Measurements from ENCODE around the gene RALGAPA2. TPM values are rescaled to one million over a fixed set of nuclear protein-coding genes. Genes with fewer than 3 reads are reported as not detected.

Gene RALGAPA2
- total RNA-seq, 1 experiment from 2014 or later, result 10.8 TPM

DNA sequence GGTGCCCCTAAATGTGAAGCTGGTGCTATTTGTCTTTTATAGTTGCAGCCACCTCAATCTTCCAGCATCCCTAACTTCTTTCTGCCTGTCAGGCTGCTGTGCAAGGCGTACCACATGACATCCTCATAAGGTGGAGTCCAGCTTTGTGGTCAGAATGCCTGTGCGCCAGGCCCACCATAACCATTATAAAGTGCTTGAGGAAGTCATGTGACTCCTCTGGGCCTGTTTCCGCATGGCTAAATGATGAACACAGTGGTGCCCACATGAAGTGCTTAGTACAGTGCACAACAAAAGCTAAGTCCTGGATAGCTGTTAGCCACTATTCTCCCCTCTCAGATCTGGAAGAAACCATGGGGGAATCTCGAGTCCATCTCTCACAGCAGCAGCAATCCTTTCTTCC lies 268.9 kb downstream of the RALGAPA2 start:
- Histone ChIP-seq H3K27me3 (ENCODE audit: insufficient read depth, low read length) (no peaks in the 10 kb centered on the region), H3K4me1 (ENCODE audit: control insufficient read depth in 1 of 2, insufficient read depth in 2 of 2, low read length in 2 of 2) (no peaks in the 10 kb centered on the region), H3K9me2 (ENCODE audit: insufficient read depth) (no peaks in the 10 kb centered on the region), H3K4me3 (replicated peaks in 1 of 2; ENCODE audit: low read depth in 1 of 2, low read length in 2 of 2) (no peak overlapping the region), H3K27ac (ENCODE audit: low read depth, low read length) (no peak overlapping the region), H3K4me2 (ENCODE audit: low read length) (no peak overlapping the region), H3K9ac (ENCODE audit: low read length) (no peak overlapping the region), H2AFZ (ENCODE audit: low read depth, low read length, poor library complexity, severe bottlenecking) (no peak overlapping the region), H3K9me3 (ENCODE audit: control insufficient read depth in 1 of 2, insufficient read depth in 1 of 2, low read depth in 1 of 2, low read length in 2 of 2) (no peaks in the 10 kb centered on the region), H3K36me3 (ENCODE audit: control insufficient read depth in 1 of 2, insufficient read depth in 2 of 2, low read length in 2 of 2) (no peaks in the 10 kb centered on the region), H4K20me1 (ENCODE audit: insufficient read depth) (no peaks in the 10 kb centered on the region), H3K79me2 (ENCODE audit: insufficient read depth, low read length) (no peaks in the 10 kb centered on the region)
- BruUV-seq (replicated peaks), result no TSS peak
- ChIA-PET CTCF (no interaction called here), POLR2A (no interaction called here), RAD21 (ENCODE audit: low non-redundant PET in 1 of 2, low total read pairs in 2 of 2, uncharacterized antibody in 2 of 2, unreplicated experiment in 2 of 2) (no interaction called here)
- DNase-seq (ENCODE audit: low read depth, low spot score) (no peak), ATAC-seq (no peak)
- TF ChIP-seq JUND (IDR thresholded peaks at IDR 0.05), result no peak
- no peak for TF ChIP-seq ELF1 (IDR thresholded peaks at IDR 0.05; ENCODE audit: borderline replicate concordance, low read depth)
- TF ChIP-seq RAD21 (IDR thresholded peaks at IDR 0.05; ENCODE audit: low read depth), result no peak
- TF ChIP-seq EZH2 (IDR thresholded peaks at IDR 0.05), result no peak
- no peak for TF ChIP-seq SP1 (IDR thresholded peaks at IDR 0.05; ENCODE audit: low read depth)
- TF ChIP-seq ZBTB33 (IDR thresholded peaks at IDR 0.05; ENCODE audit: extremely low read depth, insufficient replicate concordance, low read length), result no peak
- TF ChIP-seq ZNF274 (IDR thresholded peaks at IDR 0.05; ENCODE audit: low read depth, low read length), result no peak
- TF ChIP-seq TCF7L2 (IDR thresholded peaks at IDR 0.05; ENCODE audit: borderline replicate concordance, extremely low read depth, insufficient read depth, insufficient read length), result no peak
- no peak for TF ChIP-seq EZH2phosphoT487 (IDR thresholded peaks at IDR 0.05; ENCODE audit: borderline replicate concordance)
- TF ChIP-seq MAX (IDR thresholded peaks at IDR 0.05), result no peak
- TF ChIP-seq POLR2AphosphoS5 (IDR thresholded peaks at IDR 0.05; ENCODE audit: low read depth, low read length), result no peak
- no peak for TF ChIP-seq EGR1 (IDR thresholded peaks at IDR 0.05; ENCODE audit: low read depth)
- TF ChIP-seq SIN3A (IDR thresholded peaks at IDR 0.05; ENCODE audit: low read depth), result no peak
- TF ChIP-seq YY1 (IDR thresholded peaks at IDR 0.05; ENCODE audit: extremely low read depth, insufficient replicate concordance, low read depth, low read length), result no peak
- no peak for TF ChIP-seq ZFX (IDR thresholded peaks at IDR 0.05)
- no peak for TF ChIP-seq REST (IDR thresholded peaks at IDR 0.05; ENCODE audit: low read depth)
- intact Hi-C loops (cut with micrococcal nuclease), result no loop called here

Measured in HCT116 (cell line).